Spinal cord (tissue), 10 donors: ENCODE data around the gene ELAVL4. TPM values are rescaled to one million over a fixed set of nuclear protein-coding genes. Genes with fewer than 3 reads are reported as not detected.

Experiments
- DNase-seq, 6 donors: peaks; one replicate each; pipeline versions ENCODE4 v3.0.0 to v3.0.0-alpha.2; 2013 to 2015; ENCODE audit warnings: low spot score in 6 of 6, low read depth in 4 of 6
- H3K27ac ChIP-seq: one replicate; pipeline ENCODE4 v1.5.1; 2013; ENCODE audit warnings: low read depth, low read length, control low read depth
- H3K27me3 ChIP-seq: one replicate; pipeline ENCODE4 v1.6.1; 2013; ENCODE audit warnings: low read length; ENCODE audit not compliant: control insufficient read depth, insufficient read depth
- H3K36me3 ChIP-seq: one replicate; pipeline ENCODE4 v1.6.1; 2013; ENCODE audit warnings: low read length; ENCODE audit not compliant: control insufficient read depth, insufficient read depth
- H3K4me1 ChIP-seq: one replicate; pipeline ENCODE4 v1.6.1; 2013; ENCODE audit warnings: low read length; ENCODE audit not compliant: control insufficient read depth, insufficient read depth
- H3K4me3 ChIP-seq: one replicate; pipeline ENCODE4 v1.5.1; 2013; ENCODE audit warnings: low read depth, low read length, control low read depth
- H3K9me3 ChIP-seq: one replicate; pipeline ENCODE4 v1.6.1; 2013; ENCODE audit warnings: low read length; ENCODE audit not compliant: control insufficient read depth, insufficient read depth
- WGBS: methylation state at CpG from one replicate; pipeline ENCODE4 v1.1.5; 2013; ENCODE audit warnings: missing lambda C conversion rate; ENCODE audit not compliant: insufficient coverage; 5-methylcytosine and 5-hydroxymethylcytosine counted together
- polyA plus RNA-seq, 2 donors: library from polyadenylated mRNA; unstranded; fragments of 120-200 nt; gene quantifications; one replicate each; pipeline ENCODE4 v1.2.1, GENCODE V29; 2013; ENCODE audit not compliant: insufficient read length in 2 of 2
- total RNA-seq, 2 donors: library from RNA; depleted of rRNA in 1 of 2; stranded (reverse); fragments of 120-200 nt in 1 of 2; fragments of >200 nt in 1 of 2; gene quantifications; one replicate each; pipeline versions ENCODE4 v1.2.3 to v1.2.4, GENCODE V29; 2013 to 2014
- donor health status: healthy.

Gene ELAVL4
- total and polyA plus RNA-seq, 4 donors = 24.8 to 77.4 (median 68.5) TPM

DNA sequence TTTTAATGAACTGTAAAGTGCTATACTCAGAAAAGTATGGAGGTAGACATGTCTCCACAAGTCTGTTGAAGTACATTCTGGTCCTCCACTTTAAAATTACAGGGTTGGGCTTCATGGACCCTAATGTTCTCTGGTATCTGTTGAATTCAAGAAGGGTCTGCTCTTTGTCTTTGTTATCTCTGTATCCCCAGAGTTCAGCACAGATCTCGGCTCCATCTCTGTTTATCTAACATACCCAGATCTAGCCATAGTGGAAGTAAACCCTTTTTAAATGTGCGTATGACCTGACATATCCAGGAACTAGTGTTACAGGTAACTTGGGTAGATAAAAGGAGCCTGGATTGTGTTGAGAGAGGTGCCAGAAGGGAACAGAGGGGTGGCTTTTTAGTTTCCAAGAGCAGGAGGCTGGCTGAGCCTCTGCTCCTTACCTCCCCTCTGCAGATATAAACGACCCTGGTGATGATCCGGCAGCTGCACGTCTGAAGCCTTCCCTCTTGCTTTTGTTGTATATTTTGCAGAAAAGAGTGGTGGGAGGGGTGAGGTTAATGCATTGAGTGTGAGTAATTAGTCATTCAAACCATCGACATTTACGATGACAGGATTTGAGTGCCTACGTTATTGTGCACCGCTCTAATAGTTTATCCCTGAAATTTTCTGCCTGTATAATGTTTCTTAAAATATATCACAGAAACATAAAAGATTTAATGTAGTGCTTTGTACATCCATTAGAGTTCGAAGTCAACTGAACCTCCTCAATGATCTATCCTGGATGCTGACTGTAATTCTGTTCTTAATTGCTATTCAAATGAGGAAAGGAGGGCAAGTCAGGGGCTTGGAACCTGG, 30.8 kb downstream of the ELAVL4 start:
- Histone ChIP-seq H3K4me3 (no peak overlapping the region), H3K4me1 (no peaks in the 10 kb centered on the region), H3K36me3 (no peaks in the 10 kb centered on the region), H3K27ac (no peak overlapping the region), H3K27me3 (peaks cover 2% of the 10 kb centered on the region), H3K9me3 (no peaks in the 10 kb centered on the region)
- peak in 1 of 6 donors; percentile 16 for DNase-seq
- no CpG with 5 or more reads among the region's 10 CpGs for WGBS

DNA sequence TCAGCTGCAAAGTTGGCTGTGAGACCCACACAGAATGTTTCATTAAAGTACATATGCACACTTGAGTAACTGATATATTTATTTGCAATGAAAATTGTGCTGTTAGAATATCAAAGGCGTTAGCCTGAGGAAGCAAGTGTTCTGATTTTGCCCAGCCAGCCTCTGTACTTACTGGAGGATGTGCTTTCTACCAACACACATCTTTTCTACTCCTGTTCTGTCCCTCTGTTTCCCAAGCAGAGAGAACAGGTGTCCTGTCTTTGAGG, 31.4 kb downstream of the ELAVL4 start:
- no peaks in the 10 kb centered on the region for H3K36me3 ChIP-seq
- no CpG with 5 or more reads among the region's 1 CpG for WGBS
- H3K27ac ChIP-seq = no peak overlapping the region
- H3K27me3 ChIP-seq = peaks cover 2% of the 10 kb centered on the region
- no peaks in the 10 kb centered on the region for H3K9me3 ChIP-seq
- DNase-seq = peak in 1 of 6 donors; percentile 48
- H3K4me1 ChIP-seq = no peaks in the 10 kb centered on the region
- no peak overlapping the region for H3K4me3 ChIP-seq

DNA sequence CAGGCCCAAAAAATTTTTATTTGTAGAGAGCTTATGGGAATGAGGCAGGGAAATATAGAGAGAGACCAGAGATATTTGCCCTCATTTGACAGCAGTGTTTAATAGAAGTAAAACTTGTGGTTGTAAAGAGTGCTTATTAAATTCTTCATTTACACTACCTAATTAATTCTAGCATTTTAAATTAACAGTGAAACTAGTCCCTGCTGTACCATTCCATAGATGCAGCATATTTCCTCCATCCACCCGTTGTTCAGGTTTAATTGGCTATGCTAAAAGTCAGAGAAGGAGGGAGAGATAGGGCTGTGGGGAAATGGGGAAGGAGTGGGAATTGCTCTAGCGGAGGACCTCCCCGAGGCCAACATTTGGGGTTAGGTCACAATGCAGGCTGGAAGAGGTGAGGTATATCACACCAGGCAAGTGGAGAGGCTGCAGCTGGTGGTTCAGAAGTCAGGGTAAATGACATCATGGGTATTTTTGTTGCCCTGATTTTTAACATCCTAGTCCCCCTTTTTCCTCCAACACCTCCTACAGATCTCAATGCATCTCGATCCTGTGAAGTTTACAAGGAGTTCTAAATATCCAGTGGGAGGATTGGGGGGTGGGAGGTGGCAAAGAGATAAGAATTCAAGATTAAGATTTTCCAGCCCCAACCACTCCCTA, 38.6 kb downstream of the ELAVL4 start:
- no peaks in the 10 kb centered on the region for H3K9me3 ChIP-seq
- 71% methylated on average over 2 of the region's 4 CpGs for WGBS
- peaks cover 2% of the 10 kb centered on the region for H3K27me3 ChIP-seq
- H3K27ac ChIP-seq = no peak overlapping the region
- H3K4me1 ChIP-seq = no peaks in the 10 kb centered on the region
- no peaks in the 10 kb centered on the region for H3K36me3 ChIP-seq
- no peak overlapping the region for H3K4me3 ChIP-seq
- peak in 1 of 6 donors; percentile 89 for DNase-seq

DNA sequence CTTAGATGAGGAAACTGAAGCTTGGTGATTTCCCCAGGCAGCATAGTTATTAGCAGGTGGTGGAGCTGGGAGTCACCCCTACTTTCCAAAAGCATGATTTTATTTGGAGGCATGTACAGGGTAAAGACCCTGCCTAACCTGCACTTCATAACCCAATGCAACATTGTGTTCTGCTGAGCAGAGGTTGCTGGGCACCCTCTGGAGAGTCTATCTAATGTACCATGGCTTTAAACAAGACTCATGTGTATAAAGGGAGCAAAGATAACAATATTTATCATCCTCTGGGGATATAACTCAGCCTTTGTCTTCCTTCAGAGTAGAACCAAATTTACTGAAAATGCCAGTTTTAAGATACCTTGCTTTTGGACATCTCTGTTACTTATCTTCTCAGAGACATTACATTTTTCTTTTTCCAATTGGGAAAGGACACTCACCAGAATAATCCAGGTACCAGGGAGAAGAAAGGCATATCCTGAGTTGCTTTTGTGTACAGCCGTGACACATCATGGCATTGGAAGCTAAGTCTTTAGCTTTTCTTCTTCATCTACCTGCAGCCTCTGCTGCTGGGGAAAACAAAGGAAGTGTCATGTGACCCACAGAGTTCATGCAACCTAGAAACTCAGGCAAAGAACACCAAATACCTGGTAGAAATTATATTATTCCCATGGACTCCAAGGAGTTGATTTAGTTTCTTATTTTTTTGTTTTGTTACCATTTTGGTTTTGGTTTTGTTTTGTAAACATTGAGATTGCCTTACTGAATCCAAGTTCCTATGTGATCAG, 39.6 kb downstream of the ELAVL4 start:
- Histone ChIP-seq H3K27me3 (peaks cover 2% of the 10 kb centered on the region), H3K36me3 (no peaks in the 10 kb centered on the region), H3K4me3 (no peak overlapping the region), H3K9me3 (no peaks in the 10 kb centered on the region), H3K4me1 (no peaks in the 10 kb centered on the region), H3K27ac (no peak overlapping the region)
- WGBS = no CpG with 5 or more reads among the region's 1 CpG
- DNase-seq = no peak

DNA sequence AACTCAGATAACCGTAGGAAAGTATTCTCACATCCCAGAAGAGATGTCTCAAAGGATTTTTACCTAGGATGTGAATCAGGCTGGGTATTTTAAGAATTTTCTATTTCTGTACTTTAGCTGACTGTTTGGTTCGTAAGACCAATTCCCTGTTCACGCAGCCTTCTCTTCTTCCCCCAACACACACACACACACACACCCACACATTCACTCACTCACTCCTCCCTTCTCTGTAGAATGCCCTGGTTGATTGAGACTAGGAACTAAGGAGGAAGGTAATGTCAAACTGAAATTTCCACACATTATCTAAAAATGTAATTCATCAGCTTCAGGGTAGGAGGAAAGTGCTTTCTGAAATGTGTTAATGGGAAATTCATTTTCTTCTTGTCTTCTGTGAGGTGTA, 43.5 kb downstream of the ELAVL4 start:
- no CpG with 5 or more reads among the region's 3 CpGs for WGBS
- Histone ChIP-seq H3K36me3 (no peaks in the 10 kb centered on the region), H3K27ac (no peak overlapping the region), H3K27me3 (no peaks in the 10 kb centered on the region), H3K4me1 (no peaks in the 10 kb centered on the region), H3K4me3 (no peak overlapping the region), H3K9me3 (no peaks in the 10 kb centered on the region)
- peak in 1 of 6 donors; percentile 21 for DNase-seq

DNA sequence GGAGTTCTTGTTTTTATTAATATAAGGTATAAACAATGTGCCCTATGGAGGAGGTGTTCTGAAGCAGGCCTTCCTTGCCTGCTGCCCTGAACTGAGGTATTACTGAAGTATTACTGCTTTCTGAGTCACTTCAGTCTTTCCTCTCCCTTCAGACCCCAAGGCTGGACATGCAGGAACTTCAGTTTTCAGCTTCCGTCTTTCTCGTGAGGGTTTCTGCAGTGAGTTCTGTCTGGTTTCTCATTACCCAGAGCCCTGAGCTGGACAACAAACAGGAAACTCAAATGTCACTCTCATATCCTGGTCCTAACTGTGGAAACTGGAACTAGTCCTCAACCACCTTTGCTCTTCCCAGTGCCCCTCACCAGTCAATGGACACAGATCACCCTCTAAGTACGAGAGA, 46.8 kb downstream of the ELAVL4 start:
- no peak overlapping the region for H3K27ac ChIP-seq
- WGBS = 93% methylated on average over 3 of the region's 3 CpGs
- no peak for DNase-seq
- H3K4me1 ChIP-seq = no peaks in the 10 kb centered on the region
- H3K36me3 ChIP-seq = no peaks in the 10 kb centered on the region
- no peaks in the 10 kb centered on the region for H3K27me3 ChIP-seq
- no peaks in the 10 kb centered on the region for H3K9me3 ChIP-seq
- H3K4me3 ChIP-seq = no peak overlapping the region

DNA sequence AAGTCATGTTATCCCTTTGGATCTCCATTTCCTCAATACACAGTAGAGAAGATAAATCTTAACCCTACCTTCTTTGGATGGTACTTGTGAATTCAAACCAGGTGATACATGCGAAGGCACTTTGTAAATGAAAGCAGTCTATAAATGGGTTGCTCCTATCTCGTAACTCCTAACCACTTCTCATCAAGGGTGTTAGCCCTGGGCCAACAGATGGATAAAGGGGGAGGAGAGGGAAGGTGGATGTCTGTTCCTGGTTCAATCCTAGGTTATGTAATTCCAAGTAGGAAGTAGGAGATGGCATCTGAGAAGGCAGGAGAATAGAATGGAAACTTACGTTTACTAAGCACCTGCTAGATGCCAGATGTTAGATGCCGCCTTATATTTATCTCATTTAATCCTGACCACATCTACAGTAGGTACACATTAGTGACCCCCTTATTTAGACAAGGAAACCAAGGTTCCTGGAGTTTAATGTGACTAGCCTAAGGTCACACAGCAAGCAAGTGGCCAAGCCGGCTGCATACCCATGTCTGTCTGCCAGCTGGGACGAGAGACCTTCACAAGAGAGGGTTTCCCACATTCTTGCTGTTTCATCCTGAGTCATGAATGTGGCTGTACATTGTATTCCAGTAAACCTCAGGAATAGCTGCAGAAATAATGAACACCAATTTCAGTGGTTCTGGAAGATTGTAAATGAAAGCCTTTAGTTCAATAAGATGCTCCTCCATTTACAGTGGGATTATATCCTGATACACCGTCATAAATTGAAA, 47.7 kb downstream of the ELAVL4 start:
- H3K27me3 ChIP-seq = no peaks in the 10 kb centered on the region
- H3K36me3 ChIP-seq = no peaks in the 10 kb centered on the region
- H3K4me1 ChIP-seq = no peaks in the 10 kb centered on the region
- no peak overlapping the region for H3K4me3 ChIP-seq
- 78% methylated on average over 2 of the region's 7 CpGs for WGBS
- no peak for DNase-seq
- no peaks in the 10 kb centered on the region for H3K9me3 ChIP-seq
- H3K27ac ChIP-seq = no peak overlapping the region

DNA sequence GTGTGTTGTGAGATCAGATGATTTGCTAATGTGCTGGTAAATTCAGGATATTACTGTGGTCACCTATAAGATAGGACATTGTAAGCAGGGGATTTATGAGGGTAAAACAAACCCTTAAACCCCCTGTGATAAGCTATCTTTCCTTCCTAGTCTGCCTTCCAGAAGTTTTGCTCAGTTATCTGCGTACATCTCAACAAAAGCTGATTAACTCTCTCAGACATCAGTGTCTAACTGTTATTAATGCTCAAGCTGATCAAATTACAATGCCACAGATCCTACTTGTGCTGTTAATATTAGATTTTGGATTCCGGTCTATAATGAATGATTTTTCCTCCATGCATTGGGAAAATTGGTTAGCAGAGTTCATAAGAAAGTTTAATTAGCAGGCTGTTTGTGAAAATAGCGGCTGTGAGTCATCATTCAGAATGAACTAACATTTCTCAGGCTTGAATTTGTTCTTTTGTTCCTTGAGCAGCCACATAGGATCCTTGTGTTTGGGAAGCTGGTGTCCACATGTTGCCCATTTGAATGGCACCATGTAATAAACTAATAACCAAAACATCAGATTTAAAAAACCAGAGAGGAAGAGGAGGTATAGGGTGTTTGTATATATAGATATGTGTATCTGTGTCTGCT, 48.7 kb downstream of the ELAVL4 start:
- 94% methylated on average over 2 of the region's 3 CpGs for WGBS
- Histone ChIP-seq H3K27ac (no peak overlapping the region), H3K4me3 (no peak overlapping the region), H3K27me3 (no peaks in the 10 kb centered on the region), H3K36me3 (no peaks in the 10 kb centered on the region), H3K4me1 (no peaks in the 10 kb centered on the region), H3K9me3 (no peaks in the 10 kb centered on the region)
- no peak for DNase-seq

DNA sequence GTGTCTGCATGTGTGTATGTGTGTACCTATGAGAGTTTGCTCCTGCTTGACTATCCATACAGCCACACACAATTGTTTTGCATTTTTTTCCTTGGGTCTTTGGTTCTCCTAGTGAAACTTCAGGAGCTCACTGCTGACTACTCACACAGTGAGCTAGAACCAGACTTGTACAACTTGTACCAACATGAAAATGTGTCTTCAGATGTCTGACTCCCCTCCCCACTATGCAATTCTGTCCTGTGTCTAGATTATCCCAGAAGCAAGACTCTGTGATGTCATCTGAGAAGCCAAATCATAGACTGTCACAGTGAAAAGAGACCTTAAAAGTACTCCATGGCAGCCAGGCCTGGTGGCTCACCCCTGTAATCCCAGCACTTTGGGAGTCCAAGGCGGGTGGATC, 49.7 kb downstream of the ELAVL4 start:
- H3K27ac ChIP-seq = no peak overlapping the region
- no peaks in the 10 kb centered on the region for H3K4me1 ChIP-seq
- H3K9me3 ChIP-seq = no peaks in the 10 kb centered on the region
- no peaks in the 10 kb centered on the region for H3K36me3 ChIP-seq
- DNase-seq = no peak
- no CpG with 5 or more reads among the region's 1 CpG for WGBS
- no peaks in the 10 kb centered on the region for H3K27me3 ChIP-seq
- no peak overlapping the region for H3K4me3 ChIP-seq
